Measurements from ENCODE around the gene SCRN1.
"Not testable (repeated sequence)": the region's sequence is repeated elsewhere in the genome, so short reads cannot be mapped to it uniquely, and the experiment has no call there.

Gene SCRN1

GRCh38 chr7:29962035-29962434, 27.6 kb downstream of the SCRN1 start:
- DNase-seq: no peak

- not testable (repeated sequence) for DNase-seq
Measured at GRCh38 chr7:29961611-29962010, 28.0 kb downstream of the SCRN1 start.

GRCh38 chr7:29958667-29959358, 30.8 kb downstream of the SCRN1 start:
- no peak for DNase-seq

GRCh38 chr7:29957521-29958310, 31.9 kb downstream of the SCRN1 start:
- peak; percentile 23 for DNase-seq

GRCh38 chr7:29956487-29956836, 33.1 kb downstream of the SCRN1 start:
- DNase-seq: no peak

- peak; percentile 47 for DNase-seq
Measured at GRCh38 chr7:29955799-29956486, 33.7 kb downstream of the SCRN1 start.

GRCh38 chr7:29955075-29955792, 34.4 kb downstream of the SCRN1 start:
- no peak for DNase-seq

- no peak for DNase-seq
Measured at GRCh38 chr7:29953726-29954347, 35.8 kb downstream of the SCRN1 start.

GRCh38 chr7:29951206-29951605, 38.4 kb downstream of the SCRN1 start:
- DNase-seq: no peak

- no peak for DNase-seq
Measured at GRCh38 chr7:29950480-29950879, 39.1 kb downstream of the SCRN1 start.

- no peak for DNase-seq
Measured at GRCh38 chr7:29948587-29948986, 41.0 kb downstream of the SCRN1 start.

GRCh38 chr7:29946428-29947186, 43.0 kb downstream of the SCRN1 start:
- DNase-seq: no peak

GRCh38 chr7:29945259-29945809, 44.3 kb downstream of the SCRN1 start:
- no peak for DNase-seq

GRCh38 chr7:29940199-29940598, 49.4 kb downstream of the SCRN1 start:
- DNase-seq: no peak

GRCh38 chr7:29937132-29937531, 52.5 kb downstream of the SCRN1 start:
- no peak for DNase-seq

GRCh38 chr7:29935111-29935510, 54.5 kb downstream of the SCRN1 start:
- no peak for DNase-seq

GRCh38 chr7:29929018-29929807, 60.4 kb downstream of the SCRN1 start:
- DNase-seq: no peak

GRCh38 chr7:29926741-29927140, 62.9 kb downstream of the SCRN1 start:
- no peak for DNase-seq

GRCh38 chr7:29926216-29926615, 63.4 kb downstream of the SCRN1 start:
- DNase-seq: no peak

GRCh38 chr7:29924684-29925083, 64.9 kb downstream of the SCRN1 start:
- DNase-seq: no peak

- DNase-seq: no peak
Measured at GRCh38 chr7:29924006-29924405, 65.6 kb downstream of the SCRN1 start.
